ENCODE measurements around the gene ADAMTSL1.

GRCh38 chr9:18482371-18482770 lies 8.4 kb downstream of the ADAMTSL1 start:
- TF ChIP-seq CTCF (IDR thresholded peaks at IDR 0.05; ENCODE audit: low read depth, low read length) (no peak), EZH2phosphoT487 (IDR thresholded peaks at IDR 0.05; ENCODE audit: low read depth) (no peak)

Measured in OCI-LY3 (cell line).